HG03025 (cell line): ENCODE data around the gene NUDT4B.
"Not testable (repeated sequence)": the region's sequence is repeated elsewhere in the genome, so short reads cannot be mapped to it uniquely, and the experiment has no call there.

Source experiments
- ATAC-seq: cut with Tn5 transposase; IDR thresholded peaks from one replicate; pipeline ENCODE4 v1.9.1; 2021; ENCODE audit warnings: mild to moderate bottlenecking, moderate library complexity; ENCODE audit not compliant: unreplicated experiment, low FRiP score

Gene NUDT4B

DNA sequence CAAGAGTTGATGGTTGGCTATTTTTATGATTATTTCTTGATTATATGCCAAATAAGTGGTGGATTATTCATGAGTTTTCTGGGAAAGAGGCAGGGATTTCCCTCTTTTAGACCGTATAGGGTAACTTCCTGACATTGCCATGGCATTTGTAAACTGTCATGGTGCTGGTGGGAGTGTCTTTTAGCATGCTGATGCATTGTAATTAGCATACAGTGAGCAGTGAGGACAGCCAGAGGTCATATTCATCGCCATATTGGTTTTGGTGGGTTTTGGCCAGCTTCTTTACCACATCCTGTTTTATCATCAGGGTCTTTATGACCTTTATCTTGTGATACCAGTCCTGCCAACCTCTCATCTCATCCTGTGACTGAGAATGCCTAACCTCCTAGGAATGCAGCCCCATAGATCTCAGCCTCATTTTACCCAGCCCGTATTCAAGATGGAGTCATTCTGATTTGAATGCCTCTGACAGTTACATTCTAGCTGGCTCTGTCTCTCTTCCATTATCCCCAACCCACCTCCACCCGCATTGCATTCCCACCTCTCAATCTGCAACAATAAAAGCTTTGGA, 45.3 kb downstream of the NUDT4B start:
- ATAC-seq: not testable (repeated sequence)
